ENCODE results near the gene CNNM2.

GRCh38 chr10:102998399-102998907 lies 80.4 kb downstream of the CNNM2 start:
- TF ChIP-seq CTCF (IDR thresholded peaks at IDR 0.05; ENCODE audit: low read length): no peak
- no peak for TF ChIP-seq EZH2 (IDR thresholded peaks at IDR 0.05; ENCODE audit: borderline replicate concordance, low read length)
